PC-9 (cell line): ENCODE results near the gene USF2. TPM values are rescaled to one million over a fixed set of nuclear protein-coding genes. Genes with fewer than 3 reads are reported as not detected.
"Not testable (repeated sequence)": the region's sequence is repeated elsewhere in the genome, so short reads cannot be mapped to it uniquely, and the experiment has no call there.

ENCODE experiments used
- BruUV-seq: library from RNA; stranded (reverse); fragments of 400-500 nt; replicated peaks from 2 replicates; lab custom pipeline; 2021; lab: Mats Ljungman, UMichigan
- CTCF ChIA-PET: fragments of 300-600 bp; sonication (Branson Sonifier 250); formaldehyde crosslinking; loops from one replicate; lab custom pipeline; 2022; ENCODE audit warnings: antibody characterized with exemption; lab: Charles Lee
- POLR2A ChIA-PET: fragments of 300-600 bp; sonication (Branson Sonifier 250); formaldehyde crosslinking; loops from one replicate; lab custom pipeline; 2022; ENCODE audit warnings: antibody characterized with exemption; ENCODE audit not compliant: unreplicated experiment; lab: Charles Lee
- DNase-seq, 2 experiments: peaks; one replicate each; pipeline versions ENCODE4 v3.0.0 to v3.0.0-alpha.2; 2015 to 2022; ENCODE audit warnings: mixed read lengths in 1 of 2
- H2AFZ ChIP-seq: fragments of 200-600 bp; sonication (generic); 2 replicates; pipeline ENCODE4 v1.8.1; 2017; ENCODE audit warnings: antibody characterized with exemption
- H3F3A ChIP-seq: fragments of 200-600 bp; sonication (generic); 2 replicates; pipeline ENCODE4 v1.8.1; 2017; ENCODE audit warnings: antibody characterized with exemption, mild to moderate bottlenecking, low read depth; ENCODE audit not compliant: insufficient read depth
- H3K27ac ChIP-seq: fragments of 200-600 bp; sonication (generic); 2 replicates; pipeline ENCODE4 v1.6.1; 2016; ENCODE audit warnings: mixed run types
- H3K27me3 ChIP-seq: fragments of 200-600 bp; sonication (generic); 2 replicates; pipeline ENCODE4 v1.6.1; 2016; ENCODE audit warnings: low read depth, mixed run types; ENCODE audit not compliant: insufficient read depth
- H3K36me3 ChIP-seq: fragments of 200-600 bp; sonication (generic); 2 replicates; pipeline ENCODE4 v1.6.1; 2016; ENCODE audit warnings: low read depth, mixed run types
- H3K4me1 ChIP-seq: fragments of 200-600 bp; sonication (generic); replicated peaks from 2 replicates; pipeline ENCODE4 v1.6.1; 2016; ENCODE audit warnings: mixed run types; ENCODE audit not compliant: insufficient read depth
- H3K4me2 ChIP-seq: fragments of 200-600 bp; sonication (generic); 2 replicates; pipeline ENCODE4 v1.6.1; 2017; ENCODE audit warnings: mixed run types
- H3K4me3 ChIP-seq: fragments of 200-600 bp; sonication (generic); 2 replicates; pipeline ENCODE4 v1.6.1; 2016; ENCODE audit warnings: mixed run types
- H3K79me2 ChIP-seq: fragments of 200-600 bp; sonication (generic); 2 replicates; pipeline ENCODE4 v1.6.1; 2017; ENCODE audit warnings: low read depth, mixed run types
- H3K9me2 ChIP-seq: fragments of 200-600 bp; sonication (generic); 2 replicates; pipeline ENCODE4 v1.8.1; 2017; ENCODE audit warnings: mild to moderate bottlenecking; ENCODE audit not compliant: insufficient read depth
- H3K9me3 ChIP-seq: fragments of 200-600 bp; sonication (generic); 2 replicates; pipeline ENCODE4 v1.8.1; 2016; ENCODE audit warnings: low read depth; ENCODE audit not compliant: insufficient read depth
- H4K20me1 ChIP-seq: fragments of 200-600 bp; sonication (generic); 2 replicates; pipeline ENCODE4 v1.8.1; 2017; ENCODE audit not compliant: insufficient read depth
- EZH2 ChIP-seq: fragments of 200-600 bp; sonication (generic); IDR thresholded peaks from 2 replicates; pipeline ENCODE4 v1.8.0; 2017; ENCODE audit warnings: antibody characterized with exemption, low read depth
- intact Hi-C: fragments of 100-400 bp; cut with micrococcal nuclease; formaldehyde crosslinking; loops from one replicate; pipeline ENCODE4 v1.10.0; 2022; ENCODE audit not compliant: unreplicated experiment
- total RNA-seq: library from RNA; stranded (reverse); gene quantifications from 2 replicates; pipeline ENCODE4 v1.2.3, GENCODE V29; 2021
- TF ChIP-seq, protein P1 (sequence below): fragments of 200-600 bp; sonication (generic); conservative IDR thresholded peaks from 2 replicates; pipeline ENCODE4 v1.6.1; 2017; ENCODE audit warnings: mixed run types, antibody characterized with exemption, mild to moderate bottlenecking, moderate library complexity

USF2 gene
- total RNA-seq, 1 experiment from 2014 or later: 98.2 TPM

DNA sequence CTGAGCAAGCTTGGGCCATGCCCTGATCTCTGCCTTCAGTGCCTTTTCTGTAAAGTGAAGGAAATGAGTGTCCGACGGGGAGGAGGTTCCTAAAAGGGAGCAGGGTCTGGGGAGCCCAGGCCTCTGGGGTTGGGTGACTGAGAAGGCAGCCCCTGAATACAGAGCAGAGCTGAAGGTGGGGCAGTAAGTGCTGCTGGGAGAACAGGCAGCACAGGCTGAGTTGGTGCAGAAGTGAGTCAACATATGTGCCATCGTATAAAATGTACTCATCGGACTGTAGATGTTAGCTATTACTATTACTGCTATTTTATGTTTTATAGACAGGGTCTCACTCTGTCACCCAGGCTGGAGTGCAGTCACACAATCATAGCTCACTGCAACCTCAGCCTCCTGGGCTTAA, 12.5 kb downstream of the USF2 start:
- Histone ChIP-seq H4K20me1 (no peaks in the 10 kb centered on the region), H3K9me3 (no peaks in the 10 kb centered on the region), H3K36me3 (no peaks in the 10 kb centered on the region; the same call in 1 of the 2 replicates), H3K4me3 (no peak overlapping the region), H3K79me2 (no peaks in the 10 kb centered on the region), H3K4me1 (no peaks in the 10 kb centered on the region), H3K27me3 (no peaks in the 10 kb centered on the region), H3K27ac (no peak overlapping the region), H3K4me2 (no peak overlapping the region), H3F3A (peaks cover 11% of the 10 kb centered on the region; the same call in 1 of the 2 replicates), H2AFZ (no peak overlapping the region), H3K9me2 (no peaks in the 10 kb centered on the region)
- intact Hi-C loops: no loop called here
- no peak for TF ChIP-seq EZH2
- TF ChIP-seq, protein P1, sequence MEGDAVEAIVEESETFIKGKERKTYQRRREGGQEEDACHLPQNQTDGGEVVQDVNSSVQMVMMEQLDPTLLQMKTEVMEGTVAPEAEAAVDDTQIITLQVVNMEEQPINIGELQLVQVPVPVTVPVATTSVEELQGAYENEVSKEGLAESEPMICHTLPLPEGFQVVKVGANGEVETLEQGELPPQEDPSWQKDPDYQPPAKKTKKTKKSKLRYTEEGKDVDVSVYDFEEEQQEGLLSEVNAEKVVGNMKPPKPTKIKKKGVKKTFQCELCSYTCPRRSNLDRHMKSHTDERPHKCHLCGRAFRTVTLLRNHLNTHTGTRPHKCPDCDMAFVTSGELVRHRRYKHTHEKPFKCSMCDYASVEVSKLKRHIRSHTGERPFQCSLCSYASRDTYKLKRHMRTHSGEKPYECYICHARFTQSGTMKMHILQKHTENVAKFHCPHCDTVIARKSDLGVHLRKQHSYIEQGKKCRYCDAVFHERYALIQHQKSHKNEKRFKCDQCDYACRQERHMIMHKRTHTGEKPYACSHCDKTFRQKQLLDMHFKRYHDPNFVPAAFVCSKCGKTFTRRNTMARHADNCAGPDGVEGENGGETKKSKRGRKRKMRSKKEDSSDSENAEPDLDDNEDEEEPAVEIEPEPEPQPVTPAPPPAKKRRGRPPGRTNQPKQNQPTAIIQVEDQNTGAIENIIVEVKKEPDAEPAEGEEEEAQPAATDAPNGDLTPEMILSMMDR: no peak
- BruUV-seq: TSS peak; percentile 11
- ChIA-PET CTCF (no interaction called here), POLR2A (no interaction called here)
- no peak for DNase-seq

DNA sequence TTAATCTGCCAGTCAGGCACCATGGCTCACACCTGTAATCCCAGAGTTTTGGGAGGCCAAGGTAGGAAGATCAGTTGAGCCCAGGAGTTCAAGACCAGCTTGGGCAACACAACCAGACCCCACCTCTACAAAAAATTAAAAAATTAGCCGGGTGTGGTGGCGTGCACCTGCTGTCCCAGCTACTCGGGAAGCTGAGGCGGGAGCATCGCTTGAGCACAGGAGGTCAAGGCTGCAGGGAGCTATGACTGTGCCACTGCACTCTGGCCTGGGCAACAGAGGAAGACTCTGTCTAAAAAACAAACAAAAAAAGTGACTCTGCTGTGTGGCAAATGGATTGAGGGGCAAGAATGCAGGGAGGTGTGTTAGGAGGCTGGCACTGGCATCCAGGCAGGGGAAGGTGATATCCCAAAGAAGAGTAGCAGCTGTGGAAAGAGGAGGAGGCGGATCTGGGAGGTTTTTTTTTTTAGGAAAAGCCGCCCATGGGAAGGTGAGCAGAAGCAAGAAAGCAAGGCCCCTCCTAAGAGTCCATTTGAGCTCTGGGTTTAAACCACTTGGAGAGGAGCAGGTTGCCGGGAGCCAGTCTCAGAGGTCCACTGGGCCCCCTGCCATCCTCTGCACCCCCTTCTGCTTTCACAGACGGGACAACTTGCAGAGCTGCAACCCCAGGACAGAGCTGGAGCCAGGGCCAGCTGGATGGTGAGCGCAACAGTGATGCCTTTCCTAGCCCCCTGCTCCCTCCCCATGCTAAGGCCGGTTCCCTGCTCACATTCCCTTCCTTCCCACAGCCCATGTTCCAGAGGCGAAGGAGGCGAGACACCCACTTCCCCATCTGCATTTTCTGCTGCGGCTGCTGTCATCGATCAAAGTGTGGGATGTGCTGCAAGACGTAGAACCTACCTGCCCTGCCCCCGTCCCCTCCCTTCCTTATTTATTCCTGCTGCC, 15.7 kb downstream of the USF2 start:
- no peak overlapping the region for H2AFZ ChIP-seq
- H4K20me1 ChIP-seq: no peaks in the 10 kb centered on the region
- intact Hi-C loops: loop anchor here (5.0 kb wide), 1 partner anchor 183 kb away; no protein-coding TSS in a partner anchor
- no peak overlapping the region for H3K4me3 ChIP-seq
- ChIA-PET CTCF (interaction anchor here (0.8 kb wide), 1 partner anchor 11 kb away, joined by 9 read pairs; no protein-coding TSS in a partner anchor), POLR2A (no interaction called here)
- BruUV-seq: no TSS peak
- TF ChIP-seq, protein P1: no peak
- no peak for TF ChIP-seq EZH2
- H3K27me3 ChIP-seq: no peaks in the 10 kb centered on the region
- H3F3A ChIP-seq: peaks cover 11% of the 10 kb centered on the region; the same call in 1 of the 2 replicates
- no peak overlapping the region for H3K4me2 ChIP-seq
- no peaks in the 10 kb centered on the region for H3K79me2 ChIP-seq
- no peaks in the 10 kb centered on the region for H3K9me2 ChIP-seq
- no peaks in the 10 kb centered on the region for H3K36me3 ChIP-seq
- H3K4me1 ChIP-seq: peaks cover 6% of the 10 kb centered on the region; the same call in 1 of the 2 replicates
- H3K27ac ChIP-seq: no peak overlapping the region
- no peak for DNase-seq
- no peaks in the 10 kb centered on the region for H3K9me3 ChIP-seq

DNA sequence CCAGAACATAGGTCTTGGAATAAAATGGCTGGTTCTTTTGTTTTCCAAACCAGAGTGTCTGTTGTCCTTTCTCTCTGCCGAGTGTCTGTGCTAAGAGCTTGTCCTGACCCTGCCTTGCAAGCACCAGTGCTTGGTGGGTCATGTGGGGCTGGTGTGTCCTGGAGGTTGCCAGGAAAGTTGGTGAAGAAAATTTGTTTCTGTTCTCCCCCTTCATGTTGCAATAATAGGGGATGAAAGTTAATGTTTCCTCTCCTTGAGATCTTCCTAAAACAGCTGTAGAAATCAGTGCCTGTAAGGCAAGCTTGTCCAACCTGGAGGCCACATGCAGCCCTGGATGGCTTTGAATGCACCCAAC, 16.3 kb downstream of the USF2 start:
- H2AFZ ChIP-seq: no peak overlapping the region
- H3K27ac ChIP-seq: no peak overlapping the region
- TF ChIP-seq EZH2: no peak
- TF ChIP-seq, protein P1: no peak
- peaks cover 11% of the 10 kb centered on the region; the same call in 1 of the 2 replicates for H3F3A ChIP-seq
- H3K4me2 ChIP-seq: no peak overlapping the region
- ChIA-PET POLR2A (no interaction called here), CTCF (no interaction called here)
- no peaks in the 10 kb centered on the region for H4K20me1 ChIP-seq
- no TSS peak for BruUV-seq
- no peak for DNase-seq
- no peaks in the 10 kb centered on the region for H3K79me2 ChIP-seq
- no peaks in the 10 kb centered on the region for H3K9me3 ChIP-seq
- H3K27me3 ChIP-seq: no peaks in the 10 kb centered on the region
- no peaks in the 10 kb centered on the region for H3K9me2 ChIP-seq
- H3K36me3 ChIP-seq: no peaks in the 10 kb centered on the region
- peaks cover 11% of the 10 kb centered on the region; the same call in 1 of the 2 replicates for H3K4me1 ChIP-seq
- H3K4me3 ChIP-seq: no peak overlapping the region
- intact Hi-C loops: loop anchor here (5.0 kb wide), 1 partner anchor 182 kb away; no protein-coding TSS in a partner anchor

DNA sequence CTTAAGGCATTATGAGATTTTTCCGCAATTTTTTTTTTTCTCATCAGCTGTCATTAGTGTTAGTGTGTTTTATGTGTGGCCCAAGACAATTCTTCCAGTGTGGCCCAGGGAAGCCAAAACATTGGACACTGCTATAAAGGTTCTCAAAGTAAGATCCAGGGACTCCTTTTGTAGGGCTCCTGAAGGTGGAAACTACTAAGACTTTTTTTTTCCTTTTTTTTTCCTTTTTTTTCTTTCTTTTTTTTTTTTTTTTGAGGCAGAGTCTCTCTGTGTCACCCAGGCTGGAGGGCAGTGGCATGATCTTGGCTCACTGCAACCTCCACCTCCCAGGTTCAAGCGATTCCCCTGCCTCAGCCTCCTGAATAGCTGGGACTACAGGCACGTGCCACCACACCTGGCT, 16.7 kb downstream of the USF2 start:
- POLR2A ChIA-PET, H4K20me1 ChIP-seq, H3K79me2 ChIP-seq, H3K9me3 ChIP-seq, H3K27me3 ChIP-seq, BruUV-seq, H3K27ac ChIP-seq, H3K36me3 ChIP-seq, CTCF ChIA-PET, H3K4me2 ChIP-seq, H3K4me3 ChIP-seq, DNase-seq, H2AFZ ChIP-seq, H3K9me2 ChIP-seq: not testable (repeated sequence)
- H3F3A ChIP-seq: peaks cover 11% of the 10 kb centered on the region; the same call in 1 of the 2 replicates
- H3K4me1 ChIP-seq: peaks cover 11% of the 10 kb centered on the region; the same call in 1 of the 2 replicates
- intact Hi-C loops: loop anchor here (5.0 kb wide), 1 partner anchor 182 kb away; no protein-coding TSS in a partner anchor

GRCh38 chr19:35286101-35286500, 17.3 kb downstream of the USF2 start:
- DNase-seq, H3K27me3 ChIP-seq, H3F3A ChIP-seq, H4K20me1 ChIP-seq, H3K36me3 ChIP-seq, H3K79me2 ChIP-seq, H3K4me3 ChIP-seq, H3K9me3 ChIP-seq, H3K27ac ChIP-seq, BruUV-seq, H2AFZ ChIP-seq, POLR2A ChIA-PET, CTCF ChIA-PET, H3K9me2 ChIP-seq, H3K4me2 ChIP-seq: not testable (repeated sequence)
- intact Hi-C loops: loop anchor here (5.0 kb wide), 1 partner anchor 181 kb away; no protein-coding TSS in a partner anchor
- H3K4me1 ChIP-seq: peaks cover 11% of the 10 kb centered on the region; the same call in 1 of the 2 replicates
